ENCODE results near the gene SLF1. TPM values are rescaled to one million over a fixed set of nuclear protein-coding genes. Genes with fewer than 3 reads are reported as not detected.

Gene SLF1
- total and polyA plus RNA-seq, 9 of the 15 experiments (the other 6 are each of a cell fraction or from before 2014, with no cell fraction given) = 9.8 to 31.1 (median 16.3) TPM

GRCh38 chr5:94740286-94740685 lies 121.8 kb downstream of the SLF1 start:
- H3K4me2 ChIP-seq (ENCODE audit: insufficient read depth, low read length) = no peak overlapping the region
- H3K9me1 ChIP-seq (ENCODE audit: control insufficient read depth, insufficient read depth, low read length) = no peaks in the 10 kb centered on the region
- no peak overlapping the region for H3K4me3 ChIP-seq
- H3K27me3 ChIP-seq (ENCODE audit: control insufficient read depth in 2 of 2, insufficient read depth in 2 of 2, low read length in 2 of 2) = no peaks in the 10 kb centered on the region
- H4K20me1 ChIP-seq (replicated peaks; ENCODE audit: control insufficient read depth, insufficient read depth, low read length) = no peaks in the 10 kb centered on the region
- H3K36me3 ChIP-seq (ENCODE audit: control insufficient read depth, insufficient read depth, low read length) = no peaks in the 10 kb centered on the region
- BruUV-seq (replicated peaks) = no TSS peak
- H3K79me2 ChIP-seq (ENCODE audit: control insufficient read depth, insufficient read depth, low read length) = no peaks in the 10 kb centered on the region
- no peak overlapping the region for H3K9ac ChIP-seq (ENCODE audit: insufficient read depth in 1 of 2, low read depth in 2 of 2, low read length in 2 of 2)
- no peak for FAIRE-seq
- no peak overlapping the region for H3K27ac ChIP-seq (ENCODE audit: extremely low read depth, low read depth, low read length)
- DNase-seq (ENCODE audit: extremely low read depth in 1 of 4, low spot score in 3 of 4) = no peak
- intact Hi-C loops (cut with micrococcal nuclease) (no loop called here), in situ Hi-C loops (cut with MboI) (loop anchor here (25.0 kb wide), 1 partner anchor 1153 kb away; the partner anchor contains the start of genes NR2F1 and NR2F1-AS1)
- H2AFZ ChIP-seq (ENCODE audit: low read depth, low read length) = no peak overlapping the region
- 0% methylated on average over 2 of the region's 2 CpGs for WGBS (ENCODE audit: insufficient coverage, low coverage, missing lambda C conversion rate)
- CTCF ChIA-PET (ENCODE audit: low intra/inter-chr PET ratio) = no interaction called here
- POLR2A ChIA-PET = no interaction called here
- H3K4me1 ChIP-seq (replicated peaks in 1 of 2; ENCODE audit: control insufficient read depth in 2 of 2, insufficient read depth in 2 of 2, low read length in 2 of 2) = peaks cover 0 to 3% of the 10 kb centered on the region in 2 experiments; a peak in 1 of 5 replicates
- H3K9me3 ChIP-seq (replicated peaks; ENCODE audit: control insufficient read depth, insufficient read depth, low read depth, low read length) = no peaks in the 10 kb centered on the region
- no peak for ATAC-seq
- peak; percentile 80 for TF ChIP-seq MAFK (IDR thresholded peaks at IDR 0.05; ENCODE audit: low read length)
- TF ChIP-seq, protein P1, sequence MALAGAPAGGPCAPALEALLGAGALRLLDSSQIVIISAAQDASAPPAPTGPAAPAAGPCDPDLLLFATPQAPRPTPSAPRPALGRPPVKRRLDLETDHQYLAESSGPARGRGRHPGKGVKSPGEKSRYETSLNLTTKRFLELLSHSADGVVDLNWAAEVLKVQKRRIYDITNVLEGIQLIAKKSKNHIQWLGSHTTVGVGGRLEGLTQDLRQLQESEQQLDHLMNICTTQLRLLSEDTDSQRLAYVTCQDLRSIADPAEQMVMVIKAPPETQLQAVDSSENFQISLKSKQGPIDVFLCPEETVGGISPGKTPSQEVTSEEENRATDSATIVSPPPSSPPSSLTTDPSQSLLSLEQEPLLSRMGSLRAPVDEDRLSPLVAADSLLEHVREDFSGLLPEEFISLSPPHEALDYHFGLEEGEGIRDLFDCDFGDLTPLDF (CRISPR knock-in tag; IDR thresholded peaks at IDR 0.05) = no peak
- no peak for TF ChIP-seq HNRNPUL1 (IDR thresholded peaks at IDR 0.05; ENCODE audit: low read length)
- TF ChIP-seq ATF1 (CRISPR knock-in tag; IDR thresholded peaks at IDR 0.05) = no peak
- no peak for TF ChIP-seq ATF1 (tag; IDR thresholded peaks at IDR 0.05)
- peak; percentile 82 for TF ChIP-seq ZNF316 (IDR thresholded peaks at IDR 0.05)
- TF ChIP-seq ARID3A (IDR thresholded peaks at IDR 0.05; ENCODE audit: borderline replicate concordance, low read depth, low read length) = no peak
- peak; percentile 68; the same call in 1 of the 2 replicates for TF ChIP-seq C11orf30 (IDR thresholded peaks at IDR 0.05; ENCODE audit: low read depth)
- no peak for TF ChIP-seq ZBTB40 (IDR thresholded peaks at IDR 0.05)
- no peak for TF ChIP-seq ZBTB40 (CRISPR knock-in tag; IDR thresholded peaks at IDR 0.05)
- TF ChIP-seq TAF9B (IDR thresholded peaks at IDR 0.05; ENCODE audit: partially characterized antibody) = no peak
- no peak for TF ChIP-seq HMGN3 (IDR thresholded peaks at IDR 0.05; ENCODE audit: borderline replicate concordance, extremely low read depth, insufficient read length, low read depth, low read length)
- TF ChIP-seq MAFG (tag; conservative IDR thresholded peaks at IDR 0.05) = peak; percentile 73

All from K562 (cell line).